Ecto neural progenitor cell (in vitro differentiated cells): Measurements from ENCODE around the gene RNASE13.
"Not testable (repeated sequence)": the region's sequence is repeated elsewhere in the genome, so short reads cannot be mapped to it uniquely, and the experiment has no call there.

ENCODE experiments used
- DNase-seq: peaks from one replicate; pipeline ENCODE4 v3.0.0-alpha.2; 2018; ENCODE audit warnings: low spot score

RNASE13 gene

DNA sequence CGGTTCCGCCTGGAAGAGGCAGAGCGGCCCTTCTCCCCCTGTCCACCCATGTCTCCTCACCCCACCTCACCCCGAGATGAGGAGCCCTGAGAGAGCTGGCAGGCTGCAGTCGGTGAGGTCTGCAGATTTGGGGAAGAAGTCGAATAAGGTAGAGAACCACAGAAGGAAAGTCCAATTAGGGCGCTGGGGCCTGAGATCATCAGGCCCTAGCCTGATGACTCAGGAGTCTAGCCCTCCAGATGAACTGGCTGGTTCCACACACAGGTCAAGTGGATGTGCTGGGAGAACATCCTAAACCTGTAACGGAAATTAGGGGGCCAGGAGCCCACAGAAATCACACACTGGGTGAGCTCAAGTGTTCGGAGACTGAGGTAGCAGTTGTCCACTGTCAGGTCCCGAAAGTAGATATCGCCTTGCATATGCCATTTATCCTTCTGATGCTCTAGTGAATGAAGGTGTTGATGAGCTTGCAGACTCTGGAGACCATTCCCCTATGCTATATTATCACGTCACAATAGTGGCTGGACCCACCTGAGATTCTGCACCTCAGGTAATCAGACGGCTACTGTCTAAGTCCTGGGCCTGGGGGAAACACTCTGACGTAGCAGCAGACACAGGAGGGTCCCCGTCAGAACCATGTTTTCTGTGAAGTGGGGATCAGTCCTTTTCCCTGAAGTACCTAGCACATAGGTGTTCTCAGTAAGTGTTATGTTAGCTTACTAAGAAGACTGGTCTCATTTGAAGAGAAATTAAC lies 45.7 kb downstream of the RNASE13 start:
- DNase-seq: no peak

DNA sequence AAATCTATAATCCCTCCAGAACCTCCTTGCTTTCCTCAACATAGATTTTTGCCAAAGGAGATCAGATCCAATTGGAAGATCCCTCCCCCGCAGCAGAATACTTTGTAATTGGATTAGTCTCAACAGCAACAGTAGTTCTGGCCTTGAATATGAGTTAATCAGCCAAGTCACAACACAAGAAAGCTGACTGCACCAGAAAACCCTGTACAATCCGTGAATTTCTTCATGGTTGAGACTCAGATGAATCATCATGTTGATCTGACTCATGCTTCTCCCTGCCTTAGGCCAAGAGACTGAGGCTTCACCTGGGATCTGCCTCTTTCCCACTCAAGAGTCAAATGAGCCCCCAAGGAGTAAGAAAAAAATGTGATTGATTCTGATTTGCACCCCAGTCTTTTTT lies 47.8 kb downstream of the RNASE13 start:
- DNase-seq: no peak

DNA sequence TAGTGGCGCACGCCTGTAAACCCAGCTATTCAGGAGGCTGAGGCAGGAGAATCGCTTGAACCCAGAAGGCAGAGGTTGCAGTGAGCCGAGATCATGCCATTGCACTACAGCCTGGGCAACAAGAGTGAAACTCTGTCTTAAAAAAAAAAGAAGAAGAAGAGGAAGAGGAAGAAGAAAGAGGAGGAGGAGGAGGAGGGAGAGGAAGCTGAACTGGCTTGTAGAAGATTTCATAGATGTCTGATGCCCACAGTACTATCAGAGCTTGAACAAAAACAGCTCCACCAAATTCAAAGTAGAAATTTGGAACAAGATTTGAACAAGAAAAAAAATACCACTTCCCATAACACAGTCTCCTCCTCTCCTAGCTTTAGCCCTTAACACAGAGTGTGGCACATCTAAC lies 49.0 kb downstream of the RNASE13 start:
- not testable (repeated sequence) for DNase-seq
